Measurements from ENCODE around the gene TEX53.

The TEX53 gene

GRCh38 chr9:114694719-114695269 is 37.2 kb upstream of the TEX53 start:
- no peak for DNase-seq (ENCODE audit: extremely low read depth, low read depth)
- no peak overlapping the region for H3K4me3 ChIP-seq (replicated peaks; ENCODE audit: low read depth, low read length)

DNA sequence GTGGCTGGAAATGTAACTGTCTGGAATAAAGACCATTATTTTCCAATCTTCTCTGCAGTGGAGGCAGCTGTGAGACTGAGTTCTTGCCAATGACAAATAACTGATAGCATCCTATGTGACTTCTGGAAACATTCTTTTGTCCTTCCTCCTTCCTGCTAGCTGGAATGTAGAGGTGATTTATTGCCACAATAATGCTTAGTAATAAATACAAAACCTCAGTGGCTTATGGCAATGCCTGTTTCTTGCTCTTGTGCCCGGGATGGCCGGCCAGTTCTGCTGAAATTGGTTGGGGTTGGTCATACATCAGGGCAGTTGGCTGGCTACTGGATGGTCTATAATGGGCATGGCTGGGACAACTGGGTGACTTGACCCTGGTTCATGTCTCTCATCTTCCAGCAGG is 36.5 kb upstream of the TEX53 start:
- DNase-seq (ENCODE audit: extremely low read depth, low read depth): no peak
- H3K4me3 ChIP-seq (replicated peaks; ENCODE audit: low read depth, low read length): no peak overlapping the region
- TF ChIP-seq CTCF (IDR thresholded peaks at IDR 0.05; ENCODE audit: low read depth, low read length, missing control alignments): no peak

More at GRCh38 chr9:114694719-114695269, 37.2 kb upstream of the TEX53 start:
- TF ChIP-seq CTCF (IDR thresholded peaks at IDR 0.05; ENCODE audit: low read depth, low read length, missing control alignments): no peak

- no peak overlapping the region for H3K4me3 ChIP-seq (replicated peaks; ENCODE audit: low read depth, low read length)
- TF ChIP-seq CTCF (IDR thresholded peaks at IDR 0.05; ENCODE audit: low read depth, low read length, missing control alignments): no peak
- no peak for DNase-seq (ENCODE audit: extremely low read depth, low read depth)
Observed at GRCh38 chr9:114693248-114693855, 35.7 kb upstream of the TEX53 start.

GRCh38 chr9:114691956-114692295 is 34.3 kb upstream of the TEX53 start:
- no peak for TF ChIP-seq CTCF (IDR thresholded peaks at IDR 0.05; ENCODE audit: low read depth, low read length, missing control alignments)

DNA sequence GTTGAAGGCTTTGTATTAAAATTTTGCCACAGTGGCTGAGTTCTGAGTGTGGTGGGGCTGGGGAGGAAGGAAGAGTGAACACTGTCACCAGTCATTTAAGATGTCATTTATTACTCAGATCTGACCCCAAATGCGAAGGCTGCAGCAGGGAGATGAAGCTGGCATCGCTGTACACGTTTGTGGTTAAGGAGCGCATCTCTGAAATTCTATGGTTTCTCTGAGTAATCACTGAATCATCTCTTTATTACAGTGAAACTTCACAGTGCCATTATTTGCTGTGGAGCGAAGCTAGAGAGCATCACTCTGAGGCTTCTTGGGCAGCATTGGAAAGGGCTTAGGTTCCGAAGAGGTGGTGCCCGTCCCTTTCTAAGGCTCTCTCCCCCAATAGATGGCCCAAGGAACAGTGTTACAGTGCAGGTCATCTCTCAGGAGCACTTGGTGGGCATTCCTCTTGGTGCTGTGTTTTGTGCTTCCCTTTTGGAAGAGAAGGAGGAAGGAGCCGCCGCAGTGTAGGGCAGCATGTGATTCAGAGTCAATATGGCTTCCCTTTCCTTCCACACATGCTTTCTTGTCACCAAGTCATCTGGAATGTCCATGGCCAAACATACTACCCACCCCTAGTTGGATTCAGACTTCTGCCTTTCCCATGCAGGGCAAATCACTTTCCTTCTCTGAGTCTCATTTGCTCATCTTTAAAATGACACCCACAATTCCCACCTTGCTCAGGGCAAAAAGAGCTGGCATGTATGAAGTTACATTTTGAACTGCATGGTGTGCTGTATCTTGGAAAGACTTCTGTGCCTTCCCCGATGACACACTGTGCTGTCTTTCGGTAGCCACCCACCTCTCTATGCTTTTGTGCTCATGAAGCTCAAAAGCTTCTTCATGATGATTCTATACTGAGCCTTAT is 33.7 kb upstream of the TEX53 start:
- peak; percentile 76 for DNase-seq (ENCODE audit: extremely low read depth, low read depth)
- no peak overlapping the region for H3K4me3 ChIP-seq (replicated peaks; ENCODE audit: low read depth, low read length)
- no peak for TF ChIP-seq CTCF (IDR thresholded peaks at IDR 0.05; ENCODE audit: low read depth, low read length, missing control alignments)

More at GRCh38 chr9:114691956-114692295, 34.3 kb upstream of the TEX53 start:
- H3K4me3 ChIP-seq (replicated peaks; ENCODE audit: low read depth, low read length): no peak overlapping the region
- DNase-seq (ENCODE audit: extremely low read depth, low read depth): no peak

- H3K4me3 ChIP-seq (replicated peaks; ENCODE audit: low read depth, low read length): no peak overlapping the region
- no peak for TF ChIP-seq CTCF (IDR thresholded peaks at IDR 0.05; ENCODE audit: low read depth, low read length, missing control alignments)
- no peak for DNase-seq (ENCODE audit: extremely low read depth, low read depth)
Observed at GRCh38 chr9:114690308-114690707, 32.7 kb upstream of the TEX53 start.

All from HFF-Myc (cell line).